ENCODE measurements around the gene CPLX3. TPM values are rescaled to one million over a fixed set of nuclear protein-coding genes. Genes with fewer than 3 reads are reported as not detected.

The CPLX3 gene
- total RNA-seq, 4 donors from 2014 or later: not detected

GRCh38 chr15:74873756-74874424 is 47.5 kb downstream of the CPLX3 start:
- no peak for TF ChIP-seq POLR2A (IDR thresholded peaks at IDR 0.05)
- TF ChIP-seq CTCF (IDR thresholded peaks at IDR 0.05): peak in 2 of 5 experiments; percentile 9 to 17
- TF ChIP-seq POLR2AphosphoS5 (IDR thresholded peaks at IDR 0.05): no peak
- no peak for TF ChIP-seq EP300 (IDR thresholded peaks at IDR 0.05; ENCODE audit: low read depth)
- Histone ChIP-seq H3K36me3 (no peaks in the 10 kb centered on the region), H3K9me3 (no peaks in the 10 kb centered on the region), H3K27ac (peak overlapping the region; percentile 91 to 96 (median 94)), H3K4me3 (peak overlapping the region; percentile 44 to 82 (median 52)), H3K4me1 (peaks cover 32 to 44% (median 38%) of the 10 kb centered on the region in 4 donors), H3K27me3 (no peaks in the 10 kb centered on the region)
- WGBS, 2 donors (ENCODE audit: low coverage in 1 of 2): 19 to 100% methylated on average over 1 to 12 of the region's 16 CpGs
- peak; percentile 48 for DNase-seq
- intact Hi-C loops (cut with DNase I; ENCODE audit: low total_unique reads): no loop called here
- in situ Hi-C loops (cut with MboI; ENCODE audit: low pct_ligation_motif_present in 1 of 4, low pct_unique_long_range_greater_than_20kb in 1 of 4, low sequenced_read_pairs in 3 of 4): no loop called here

GRCh38 chr15:74878273-74878672 is 51.8 kb downstream of the CPLX3 start:
- Histone ChIP-seq H3K9me3 (no peaks in the 10 kb centered on the region), H3K27ac (no peak overlapping the region), H3K36me3 (no peaks in the 10 kb centered on the region), H3K27me3 (no peaks in the 10 kb centered on the region), H3K4me3 (no peak overlapping the region), H3K4me1 (peaks cover 0 to 6% (median 3%) of the 10 kb centered on the region in 4 donors)
- DNase-seq: no peak
- TF ChIP-seq POLR2A (IDR thresholded peaks at IDR 0.05): no peak
- TF ChIP-seq EP300 (IDR thresholded peaks at IDR 0.05; ENCODE audit: low read depth): no peak
- no peak for TF ChIP-seq CTCF (IDR thresholded peaks at IDR 0.05)
- no peak for TF ChIP-seq POLR2AphosphoS5 (IDR thresholded peaks at IDR 0.05)
- in situ Hi-C loops (cut with MboI; ENCODE audit: low pct_ligation_motif_present in 1 of 4, low pct_unique_long_range_greater_than_20kb in 1 of 4, low sequenced_read_pairs in 3 of 4): no loop called here
- WGBS, 2 donors (ENCODE audit: low coverage in 1 of 2): 71 to 74% methylated on average over 4 of the region's 4 CpGs
- intact Hi-C loops (cut with DNase I; ENCODE audit: low total_unique reads): no loop called here

Small RNAs within 50 kb of the gene (small RNA-seq; reads per million reads assigned to genes)
- gene CPLX3: 0 reads per million in 4 donors
- gene MIR4513: 0 to 0.12 (median 0) reads per million in 4 donors
- 0 to 0.98 (median 0.32) reads per million in 4 donors for gene MIR6882

Other genes starting within 250 kb of the CPLX3 start
- 100 to 1,000 TPM; 144 to 420 (median 208) TPM for gene CLK3, start 210.8 kb upstream of the CPLX3 start, total RNA-seq
- gene EDC3, start 130.6 kb upstream of the CPLX3 start, total RNA-seq: 100 to 1,000 TPM in 1 of 4 donors, 10 to 100 TPM in 3; 23.2 to 112 (median 29.4) TPM
- 1 to 10 TPM in 1 of 4 donors, under 1 TPM in 1, not detected in 2; 0.55 to 1.1 TPM for gene CYP1A1, start 101.1 kb upstream of the CPLX3 start, total RNA-seq
- not detected for gene CYP1A2, start 77.8 kb upstream of the CPLX3 start, total RNA-seq
- gene CSK, start 44.5 kb upstream of the CPLX3 start, total RNA-seq: 100 to 1,000 TPM in 1 of 4 donors, 10 to 100 TPM in 3; 59.7 to 176 (median 73.4) TPM
- gene LMAN1L, start 13.8 kb upstream of the CPLX3 start, total RNA-seq: 10 to 100 TPM in 1 of 4 donors, not detected in 3; 20.2 TPM
- gene ULK3, start 16.5 kb downstream of the CPLX3 start, total RNA-seq: 100 to 1,000 TPM; 138 to 473 (median 312) TPM
- 100 to 1,000 TPM; 154 to 234 (median 193) TPM for gene SCAMP2, start 46.7 kb downstream of the CPLX3 start, total RNA-seq
- 100 to 1,000 TPM in 2 of 4 donors, 10 to 100 TPM in 2; 63.1 to 176 (median 98.4) TPM for gene MPI, start 63.4 kb downstream of the CPLX3 start, total RNA-seq
- gene FAM219B, start 80.2 kb downstream of the CPLX3 start, total RNA-seq: 100 to 1,000 TPM in 1 of 4 donors, 10 to 100 TPM in 3; 62.8 to 428 (median 68.7) TPM
- 100 to 1,000 TPM; 135 to 437 (median 219) TPM for gene COX5A, start 111.4 kb downstream of the CPLX3 start, total RNA-seq
- 10 to 100 TPM; 10.1 to 28.4 (median 16.5) TPM for gene RPP25, start 130.1 kb downstream of the CPLX3 start, total RNA-seq
- 10 to 100 TPM in 3 of 4 donors, not detected in 1; 11.3 to 24.8 (median 15.8) TPM for gene SCAMP5, start 168.9 kb downstream of the CPLX3 start, total RNA-seq
- gene PPCDC, start 197.0 kb downstream of the CPLX3 start, total RNA-seq: 10 to 100 TPM in 3 of 4 donors, 1 to 10 TPM in 1; 5.2 to 54.5 (median 25.2) TPM